HuH-7 (cell line): ENCODE results near the gene CERS6.
A peak's percentile ranks its signal among the peaks of the same experiment; 100 is the strongest.

ENCODE experiments used
- DNase-seq: peaks from one replicate; pipeline ENCODE4 v3.0.0; 2011; ENCODE audit warnings: low spot score

CERS6 gene

DNA sequence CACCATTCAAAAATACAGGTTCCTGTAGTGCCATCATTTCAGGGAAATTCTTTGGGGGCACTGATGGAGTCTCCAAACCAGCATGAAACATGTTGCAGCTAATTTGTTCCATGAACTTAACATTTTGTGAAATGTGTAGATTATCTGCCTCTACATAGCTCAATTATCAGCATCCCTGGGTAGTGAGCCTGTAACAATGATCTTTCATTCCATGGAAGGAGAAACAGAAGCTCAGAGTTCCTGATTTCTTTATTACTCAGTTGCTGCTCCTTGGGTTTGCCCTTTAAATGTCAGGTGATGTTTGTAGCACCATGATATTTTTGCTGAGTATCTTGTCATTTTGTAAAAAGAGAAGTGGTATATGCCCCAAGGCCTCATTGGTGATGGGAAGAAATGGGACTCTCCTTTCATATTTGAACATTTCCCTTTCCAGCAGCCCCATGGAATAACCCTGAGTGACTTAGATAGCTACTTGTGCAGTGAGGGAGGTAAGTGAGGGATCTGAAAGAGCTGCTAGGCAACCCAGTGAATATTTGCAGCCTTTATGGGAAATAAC is 146.9 kb downstream of the CERS6 start:
- DNase-seq: no peak

DNA sequence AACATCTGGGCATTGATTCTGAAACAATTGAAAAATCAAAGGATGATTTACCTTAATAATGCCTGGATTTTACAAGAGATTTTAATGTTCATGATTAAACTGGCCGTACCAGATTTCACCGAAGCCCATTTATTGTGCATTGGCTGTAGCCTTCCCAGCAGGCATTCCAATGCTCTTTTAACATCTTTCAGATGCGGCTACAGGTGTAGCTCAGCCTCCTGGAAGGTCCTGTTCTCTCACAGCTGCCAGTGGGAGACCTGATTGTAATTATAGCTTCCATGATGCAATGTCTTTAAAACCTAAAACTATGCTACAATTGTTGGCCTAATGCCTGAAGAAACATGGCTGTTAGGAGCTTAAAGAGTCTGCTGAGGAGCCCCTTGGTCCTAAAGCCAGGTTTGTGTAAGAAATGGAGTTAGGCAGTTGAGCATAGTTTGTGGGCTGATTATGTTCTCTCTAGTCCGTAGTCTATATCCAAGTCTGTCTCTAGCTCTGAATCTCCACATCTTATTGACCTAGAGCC is 147.4 kb downstream of the CERS6 start:
- DNase-seq: no peak

DNA sequence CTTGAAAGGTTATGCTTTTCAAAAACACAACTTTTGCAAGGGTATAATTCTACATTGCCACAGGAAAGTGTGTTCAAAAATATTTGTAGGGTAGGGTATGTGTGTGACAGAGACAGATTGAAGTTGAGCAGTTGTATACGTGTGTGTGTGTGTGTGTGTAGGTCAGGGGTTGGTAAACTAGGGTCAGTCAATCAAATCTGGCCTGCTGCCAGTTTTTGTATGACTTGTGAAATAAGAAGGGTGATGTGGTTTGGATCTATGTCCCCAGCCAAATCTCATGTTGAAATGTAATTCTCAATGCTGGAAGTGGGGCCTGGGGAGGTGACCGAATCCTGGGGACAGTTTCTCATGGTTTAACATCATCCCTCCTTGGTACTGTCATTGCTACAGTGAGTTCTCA is 148.2 kb downstream of the CERS6 start:
- DNase-seq: no peak

DNA sequence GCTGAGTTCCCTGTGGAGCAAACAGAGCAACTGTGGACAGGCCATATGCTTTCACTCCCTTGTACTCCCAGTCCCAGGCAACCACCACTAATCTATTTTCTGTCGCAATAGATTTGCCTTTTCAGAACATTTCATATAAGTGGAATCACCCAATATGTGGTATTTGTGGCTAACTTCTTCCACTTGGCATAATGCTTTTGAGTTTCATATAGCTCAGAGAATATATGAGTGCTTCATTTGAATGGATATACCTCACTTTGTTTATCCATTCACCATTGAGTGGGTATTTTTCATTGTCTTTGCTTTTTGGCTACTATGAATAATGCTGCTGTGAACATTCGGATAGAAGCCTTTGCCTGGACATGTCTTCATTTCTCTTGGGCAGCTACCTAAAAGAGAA is 151.9 kb downstream of the CERS6 start:
- no peak for DNase-seq

DNA sequence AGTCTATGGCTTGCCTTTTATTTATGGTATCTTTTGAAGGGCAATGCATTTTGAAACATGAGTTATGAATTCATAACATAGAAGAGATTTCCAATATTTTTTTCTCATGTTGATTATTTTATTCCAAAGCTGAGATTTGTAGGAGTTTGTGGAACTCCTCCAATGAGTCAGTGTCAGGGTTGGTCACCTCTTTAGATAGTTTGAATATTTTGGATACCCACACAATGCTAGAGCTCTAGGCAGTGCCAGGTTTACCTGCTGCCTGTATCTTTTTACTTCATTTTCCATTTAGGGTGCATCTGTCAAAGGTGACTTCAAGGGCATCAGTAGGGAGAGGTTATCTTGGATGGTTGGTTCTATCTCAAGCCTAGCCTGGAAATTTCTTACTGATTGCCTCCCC is 152.7 kb downstream of the CERS6 start:
- DNase-seq: no peak

DNA sequence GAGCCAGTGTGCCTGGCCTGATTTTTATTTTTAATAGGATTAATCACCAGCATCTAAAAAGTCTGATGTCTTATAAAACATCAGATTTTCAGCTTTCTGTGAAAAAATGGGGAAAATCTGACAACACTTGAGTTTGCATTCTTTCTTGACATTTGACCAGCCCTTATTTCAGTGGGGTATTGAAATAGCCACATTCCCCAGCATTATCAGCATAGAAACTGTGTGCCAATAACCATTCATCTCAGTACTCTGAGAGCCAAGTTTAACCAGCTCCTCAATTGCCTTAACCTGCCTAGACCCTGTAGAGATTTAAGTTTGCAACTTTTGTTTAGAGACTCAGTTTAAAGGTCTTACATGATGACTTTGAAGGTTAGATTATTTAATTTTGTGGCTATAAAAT is 155.0 kb downstream of the CERS6 start:
- no peak for DNase-seq

DNA sequence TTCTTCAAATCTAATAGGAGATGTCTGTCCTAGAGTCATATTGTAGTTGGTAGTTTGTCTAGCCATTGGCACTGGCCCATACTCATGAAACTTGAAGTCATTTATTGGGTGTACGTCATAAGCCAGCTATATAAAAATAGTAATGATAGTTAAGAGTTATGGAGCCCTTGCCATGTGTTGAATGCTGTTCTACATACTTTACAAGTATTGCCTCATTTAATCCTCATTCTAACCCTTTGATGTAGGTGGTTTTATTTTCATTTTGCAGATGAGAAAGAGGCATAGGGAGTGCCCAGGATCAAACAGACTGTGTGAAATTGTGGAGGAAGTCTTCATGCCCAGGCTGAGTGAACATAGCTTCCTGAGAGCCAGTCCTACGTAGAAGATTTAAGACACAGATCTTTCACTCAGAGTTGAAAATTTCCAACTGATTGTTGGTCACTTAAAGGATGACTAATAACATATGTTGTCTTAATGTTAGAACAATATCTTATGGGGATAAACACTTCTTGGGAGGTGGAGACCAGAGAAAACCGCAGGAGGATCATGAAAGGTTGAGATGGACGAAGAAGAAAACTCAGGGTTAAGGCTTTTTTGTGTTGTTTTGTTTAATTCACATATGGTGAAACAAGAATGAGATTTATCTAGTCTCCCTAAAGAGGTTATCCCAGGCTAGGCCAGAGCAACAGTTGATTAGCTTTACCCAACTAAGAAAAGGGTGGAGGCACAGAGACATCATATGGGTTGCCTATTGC is 156.0 kb downstream of the CERS6 start:
- DNase-seq: no peak

DNA sequence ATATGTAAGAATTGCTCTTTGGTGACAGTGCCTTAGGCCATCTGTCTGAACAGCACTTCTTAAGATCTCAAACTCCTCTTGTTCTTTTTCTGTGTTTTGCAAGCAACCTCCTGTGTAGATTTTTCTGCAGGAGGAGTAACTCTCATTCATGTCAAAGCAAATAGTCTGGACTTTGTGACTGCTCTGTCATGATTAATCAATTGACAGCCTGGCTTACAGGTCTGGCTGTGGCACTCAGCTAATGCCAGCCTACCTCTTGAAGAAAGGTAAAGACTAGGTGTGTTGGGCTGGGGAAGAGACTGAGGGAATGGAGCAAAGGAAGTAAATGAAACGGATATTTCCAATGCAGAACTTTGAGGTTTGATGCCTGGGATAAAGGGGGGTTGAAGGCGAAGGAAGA is 156.6 kb downstream of the CERS6 start:
- DNase-seq: no peak

DNA sequence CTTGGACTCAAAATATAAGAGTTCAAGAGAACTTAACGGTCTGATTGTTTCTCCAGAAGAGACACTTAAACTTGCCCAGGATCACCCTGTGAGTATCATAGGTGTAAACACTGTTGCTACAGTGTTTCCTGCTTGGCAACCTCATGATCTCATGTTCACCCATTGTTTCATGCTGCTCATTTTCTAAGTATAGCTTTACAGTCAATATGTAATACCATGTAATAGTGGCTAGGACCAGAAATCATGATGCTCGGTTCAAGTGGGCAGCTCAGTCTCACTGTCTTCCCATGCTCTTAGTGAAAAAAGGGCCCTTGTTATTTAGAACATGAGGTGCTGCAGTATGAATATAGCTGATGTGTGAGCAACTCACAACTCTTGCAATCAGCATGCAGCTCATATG is 157.5 kb downstream of the CERS6 start:
- DNase-seq: no peak

DNA sequence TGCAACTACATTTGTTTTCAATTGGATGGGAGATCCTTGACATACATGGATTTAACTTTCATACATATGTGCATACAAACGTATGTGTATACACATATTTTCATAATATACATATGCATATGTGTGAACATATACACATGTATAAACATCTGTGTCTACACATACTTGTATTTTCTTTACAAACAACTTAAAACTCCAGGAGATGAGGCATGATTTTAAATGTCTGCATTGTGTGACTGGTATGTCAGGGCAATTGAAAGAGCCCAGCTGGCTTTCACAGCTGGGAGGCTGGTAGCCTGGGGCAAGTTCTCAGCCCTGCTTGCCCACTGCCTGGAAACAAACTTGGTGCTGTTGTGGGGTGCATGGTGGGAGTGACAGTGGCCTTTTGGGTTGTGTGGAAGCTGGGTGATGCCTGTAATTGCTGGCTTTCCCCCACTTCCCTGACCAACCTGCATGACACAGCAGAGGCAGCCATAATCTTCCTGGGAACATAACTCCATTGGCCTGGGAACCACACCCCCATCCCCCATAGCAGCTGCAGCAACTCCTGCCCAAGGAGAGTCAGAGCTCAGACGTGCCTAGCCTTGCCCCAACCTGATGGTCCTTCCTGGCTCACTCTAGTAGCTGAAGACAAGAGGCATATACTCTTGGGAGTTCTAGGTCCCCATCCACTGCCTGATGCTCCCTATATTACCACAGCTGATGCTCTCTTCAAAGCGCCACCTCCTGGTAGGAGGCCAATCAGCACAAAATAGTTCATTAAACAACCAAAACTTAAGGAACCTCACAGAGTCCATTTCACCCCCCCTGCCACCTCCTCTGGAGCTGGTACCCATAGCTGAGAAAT is 158.3 kb downstream of the CERS6 start:
- DNase-seq: no peak

DNA sequence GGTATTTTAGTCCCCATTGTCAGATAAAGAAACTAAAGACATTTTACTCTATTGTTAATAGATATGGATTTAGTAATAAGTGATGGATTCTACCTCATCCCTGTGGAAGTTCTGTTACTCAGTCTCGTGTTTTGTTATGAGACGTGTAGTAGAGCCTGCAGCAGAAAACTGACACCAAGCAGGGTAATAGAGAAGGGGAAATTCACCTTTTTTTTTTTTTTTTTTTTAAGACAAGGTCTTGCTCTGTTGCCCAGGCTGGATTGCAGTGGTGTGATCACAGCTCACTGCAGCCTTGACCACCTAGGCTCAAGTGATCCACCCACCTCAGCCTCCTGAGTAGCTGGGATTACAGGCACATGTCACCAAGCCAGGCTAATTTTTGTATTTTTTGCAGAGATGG is 164.5 kb downstream of the CERS6 start:
- no peak for DNase-seq

DNA sequence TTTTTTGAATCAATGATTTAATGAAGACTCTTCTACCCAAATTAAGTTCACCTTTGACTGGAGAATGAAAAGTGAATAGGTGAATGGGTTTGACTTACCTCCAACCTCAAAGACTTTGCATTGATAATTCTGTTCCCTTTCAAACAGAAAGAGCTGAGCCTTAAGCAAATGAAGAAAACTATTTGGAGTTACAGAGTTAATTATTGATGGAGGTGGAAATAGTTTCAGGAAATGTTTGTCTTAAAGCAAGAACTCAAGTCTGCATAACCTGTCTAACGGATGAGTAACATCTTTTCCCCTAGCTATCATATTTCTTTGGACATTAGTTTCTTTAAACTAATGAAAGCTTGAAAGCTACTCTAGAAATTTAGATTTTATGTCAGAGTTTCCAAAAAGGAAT is 166.5 kb downstream of the CERS6 start:
- peak; percentile 37 for DNase-seq

DNA sequence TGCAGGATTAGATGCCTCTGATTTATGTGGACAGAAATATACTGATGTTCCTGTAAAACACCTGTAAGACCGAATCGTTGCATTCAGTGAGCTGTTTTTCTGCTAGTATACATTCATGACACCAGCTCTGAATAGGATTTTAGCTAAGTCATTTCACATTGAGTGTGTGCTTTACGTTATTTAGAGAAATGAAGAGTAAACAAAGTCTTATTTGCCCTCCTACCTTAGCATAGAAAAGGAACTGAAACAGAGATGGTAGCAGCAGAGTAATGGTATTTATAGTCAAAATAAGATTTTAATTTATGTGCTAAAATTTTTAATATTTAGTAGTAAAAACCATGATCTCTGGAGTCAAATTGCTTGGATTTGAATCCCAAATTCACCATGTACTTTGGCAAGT is 168.0 kb downstream of the CERS6 start:
- no peak for DNase-seq

DNA sequence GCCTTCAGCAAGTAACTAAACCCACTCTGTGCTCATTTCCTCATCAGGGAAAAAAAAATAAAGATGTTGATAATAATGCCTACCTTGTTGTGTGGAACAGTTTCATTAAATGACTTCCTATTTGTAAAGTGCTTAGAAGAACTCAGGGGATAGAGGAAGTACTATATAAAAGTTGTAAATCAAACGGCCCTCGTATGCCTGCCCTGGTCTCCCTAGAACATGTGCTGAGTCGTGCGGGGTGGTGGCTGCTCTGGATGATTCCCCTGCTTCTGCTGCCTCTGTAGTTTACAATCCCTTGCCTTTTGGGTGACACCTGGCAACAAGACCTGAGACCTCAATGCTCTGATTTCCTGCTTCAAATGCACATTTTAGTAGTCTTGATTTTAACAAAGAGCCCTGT is 170.0 kb downstream of the CERS6 start:
- DNase-seq: no peak

DNA sequence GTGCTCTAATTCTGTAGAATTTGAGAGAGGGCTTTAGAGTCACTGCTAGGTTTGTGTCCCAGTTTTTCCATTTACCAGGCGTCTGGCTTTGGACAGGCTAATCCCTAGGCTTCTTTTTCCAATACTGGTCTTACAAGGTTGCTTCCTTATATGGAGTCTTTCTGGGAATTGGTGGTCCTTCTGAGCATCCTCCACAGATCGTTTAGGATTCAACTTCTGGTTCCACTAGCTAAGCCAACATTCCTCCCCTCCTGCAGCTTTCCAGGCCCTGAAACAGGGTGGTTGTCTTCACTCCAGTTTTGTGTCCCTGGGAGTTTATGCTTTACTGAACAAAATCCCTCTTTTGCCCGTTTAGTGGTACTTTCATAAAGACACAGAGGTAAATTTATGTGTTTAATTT is 170.6 kb downstream of the CERS6 start:
- no peak for DNase-seq

DNA sequence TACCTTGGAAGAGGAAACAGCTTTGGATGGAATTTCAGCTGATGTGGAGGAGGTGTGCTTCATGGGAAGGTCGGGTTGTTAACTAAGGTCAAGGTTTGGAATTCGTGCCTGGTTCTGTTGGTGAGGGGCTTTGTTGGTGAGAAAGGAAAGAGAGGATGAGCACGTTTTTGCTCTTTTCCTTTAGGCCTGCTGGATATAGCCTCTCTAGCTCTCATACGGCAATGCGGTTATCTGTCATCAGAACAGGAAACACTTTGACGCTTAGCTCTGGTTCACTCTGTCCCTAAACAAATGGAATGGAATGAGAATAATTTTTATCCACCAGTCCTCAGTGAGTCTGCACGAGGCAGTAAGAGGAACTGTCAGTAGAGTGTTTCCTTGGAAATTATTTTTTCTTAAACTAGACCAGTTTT is 176.6 kb downstream of the CERS6 start:
- no peak for DNase-seq

DNA sequence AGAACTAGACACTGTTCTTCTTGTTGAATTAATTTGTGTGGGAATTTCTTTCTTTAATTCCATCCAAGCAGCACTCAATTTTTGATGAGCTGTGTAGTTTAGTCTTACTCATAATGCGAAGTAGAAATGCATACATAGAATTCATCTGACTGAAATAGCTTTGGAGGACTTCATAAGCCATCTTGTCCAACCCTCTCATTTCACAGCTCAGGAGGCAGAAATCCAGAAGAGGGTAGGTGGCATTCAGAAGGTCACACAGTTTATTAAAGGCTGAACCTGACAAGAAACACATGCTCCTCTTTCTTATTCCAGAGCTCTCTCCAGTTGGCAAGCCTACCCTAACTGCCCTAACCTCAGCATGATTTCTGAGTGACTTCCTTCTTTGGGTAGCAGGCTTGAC is 177.1 kb downstream of the CERS6 start:
- DNase-seq: no peak

DNA sequence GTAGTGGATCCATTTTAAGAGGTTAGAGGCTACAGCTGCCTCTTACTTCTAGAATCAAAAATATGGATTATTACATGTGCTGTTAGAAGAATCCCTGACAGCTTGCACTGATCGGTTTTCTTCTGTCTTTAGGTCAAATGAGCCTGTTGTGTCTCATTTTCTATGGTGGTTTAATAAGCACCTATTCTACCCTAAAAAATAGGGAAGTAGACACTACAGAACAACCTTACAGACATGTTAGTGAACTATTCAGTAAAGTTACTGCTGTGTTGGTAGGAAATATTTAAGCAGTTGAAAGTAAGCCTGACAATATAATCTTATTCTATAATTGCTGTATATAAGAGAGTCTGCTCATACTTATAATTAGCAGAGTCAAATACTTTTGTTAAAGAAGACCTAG is 177.8 kb downstream of the CERS6 start:
- no peak for DNase-seq

DNA sequence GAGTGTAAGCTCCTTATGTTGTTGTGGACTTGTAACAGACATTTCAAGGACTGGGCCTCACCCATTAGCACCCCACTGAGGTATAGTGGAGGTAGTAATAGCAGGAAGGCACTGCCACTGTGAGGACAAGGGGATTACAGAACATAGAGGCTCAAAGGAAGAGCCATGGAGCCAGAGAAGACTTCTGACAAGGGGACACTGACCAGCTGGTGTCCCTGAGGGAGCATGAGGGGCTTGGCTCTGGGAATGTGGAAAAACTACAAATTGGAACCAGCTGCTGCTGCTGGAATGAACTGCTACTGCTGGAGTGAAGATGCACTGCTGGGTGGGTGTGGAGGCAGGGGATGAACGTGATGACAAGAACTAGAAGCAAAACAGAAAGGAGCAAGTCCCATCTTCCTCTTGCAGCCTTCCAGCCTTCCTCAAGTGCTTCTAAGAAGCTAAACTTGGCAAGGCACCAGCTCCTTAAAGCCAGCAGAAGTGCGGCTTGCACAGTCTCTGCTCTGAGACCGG is 179.0 kb downstream of the CERS6 start:
- DNase-seq: no peak

DNA sequence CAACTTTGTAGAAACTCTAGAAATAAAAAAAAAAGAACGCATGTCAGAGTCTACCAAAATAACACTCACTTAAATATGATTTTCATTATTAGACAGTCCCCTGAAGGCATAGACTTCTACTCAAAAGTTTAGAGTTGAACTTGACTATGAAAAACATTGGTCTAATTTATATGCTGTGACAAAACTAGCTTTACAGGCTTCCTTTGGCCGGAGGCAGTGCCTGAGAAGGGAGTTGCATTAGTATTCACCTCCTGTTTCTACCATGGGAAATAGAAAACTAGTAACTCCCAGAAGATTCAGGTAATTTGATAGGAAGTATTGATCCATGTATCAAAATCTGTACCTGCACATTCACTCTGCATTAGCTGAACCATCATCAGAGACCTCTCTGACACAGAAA is 182.9 kb downstream of the CERS6 start:
- DNase-seq: no peak

DNA sequence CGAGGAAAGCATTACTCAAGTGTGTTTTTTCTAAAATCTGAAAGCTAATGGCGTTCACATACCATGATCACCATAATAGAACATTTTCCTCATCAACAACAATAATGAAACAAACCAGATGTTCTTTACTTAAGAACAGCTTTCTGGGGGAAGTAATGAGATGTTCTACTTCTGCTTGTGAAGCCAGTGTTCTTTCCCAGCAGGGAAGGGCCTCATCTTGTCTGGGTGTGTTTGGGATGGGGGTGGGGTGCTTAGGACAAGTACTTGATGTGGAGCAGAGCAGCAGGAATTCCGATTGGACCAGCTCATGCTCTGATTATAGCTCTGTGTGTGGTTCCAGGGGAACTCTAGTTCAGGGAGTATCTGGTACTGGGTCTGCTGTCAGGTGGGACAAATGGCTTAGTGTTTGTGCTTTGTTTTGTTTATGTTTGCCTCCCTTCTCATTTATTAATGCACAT is 183.4 kb downstream of the CERS6 start:
- DNase-seq: no peak

DNA sequence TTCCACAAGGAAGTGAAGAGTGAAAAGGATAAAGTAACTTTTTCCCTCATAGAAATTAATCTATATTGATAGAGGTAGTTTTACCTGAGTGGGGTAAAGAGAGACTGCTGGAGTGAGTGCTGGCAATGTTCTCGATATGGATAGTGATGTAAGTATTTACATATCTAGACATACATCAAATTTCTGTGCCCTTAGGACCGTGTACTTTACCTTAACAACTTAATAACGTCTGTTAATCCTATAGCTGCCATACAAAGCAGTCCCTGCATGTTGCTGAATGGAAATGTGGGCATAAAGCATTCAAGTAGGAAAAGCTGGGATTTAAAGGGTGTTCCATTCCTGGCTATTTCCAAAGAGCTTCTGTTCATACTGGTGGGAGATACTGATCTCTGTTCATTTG is 184.0 kb downstream of the CERS6 start:
- no peak for DNase-seq

DNA sequence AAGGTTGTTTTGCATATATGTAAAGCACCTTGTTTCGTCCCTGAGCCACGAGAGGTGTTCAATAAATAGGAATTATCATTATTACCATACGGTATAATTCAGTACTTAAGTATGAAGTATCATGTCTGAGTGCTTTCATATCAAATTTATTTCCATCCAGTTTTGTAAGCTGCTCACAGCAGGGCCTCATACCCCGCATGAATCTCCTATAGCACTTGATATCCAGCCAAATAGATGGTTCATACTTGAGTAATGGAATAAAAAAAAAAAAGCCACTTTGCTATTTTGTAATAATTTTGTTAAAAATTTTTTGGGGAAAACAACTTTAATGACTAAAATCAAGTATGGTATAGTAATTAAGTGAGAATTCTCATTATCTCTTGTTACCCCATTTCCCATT is 185.6 kb downstream of the CERS6 start:
- DNase-seq: no peak
